Measurements from ENCODE around the gene ZDHHC21.

Gene ZDHHC21

DNA sequence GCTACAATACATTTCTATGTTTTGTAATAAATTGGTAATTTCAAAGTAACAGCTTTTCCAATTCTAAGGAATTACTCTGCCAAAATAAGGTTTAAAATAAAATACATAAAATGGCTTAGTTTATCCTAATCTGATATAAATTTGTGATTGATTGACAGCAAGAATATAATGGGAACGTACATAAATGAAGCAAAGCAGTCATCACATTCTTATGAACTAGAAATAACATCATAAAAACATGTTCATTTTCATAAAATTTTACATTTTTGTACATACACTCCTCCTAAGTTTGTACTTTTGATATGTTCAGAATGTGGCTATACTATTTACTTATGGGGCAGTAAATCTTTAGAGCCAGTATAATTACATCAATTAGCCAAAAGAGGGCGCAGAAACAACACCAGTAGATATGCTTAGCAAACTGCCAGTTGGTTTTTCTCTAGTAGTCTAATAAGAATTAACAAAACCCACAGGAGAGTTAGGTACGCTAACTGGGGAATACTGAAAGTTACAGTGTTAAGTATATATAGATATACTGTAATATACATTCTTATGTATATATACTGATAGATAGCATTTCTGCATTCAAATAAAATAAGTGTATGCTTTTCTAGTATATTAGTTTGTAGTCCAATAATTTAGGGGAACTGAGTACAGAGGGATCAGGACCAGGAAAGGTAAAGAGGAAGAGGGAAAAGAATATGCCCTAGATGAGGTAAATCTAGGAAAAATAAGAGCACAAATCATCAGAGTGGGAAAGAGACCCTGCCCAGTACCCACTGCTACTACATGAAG, 76.8 kb downstream of the ZDHHC21 start:
- DNase-seq (ENCODE audit: low read depth): peak; percentile 5

GRCh38 chr9:14608540-14608939, 84.7 kb downstream of the ZDHHC21 start:
- DNase-seq (ENCODE audit: low read depth): no peak

- no peak for DNase-seq (ENCODE audit: low read depth)
Observed at GRCh38 chr9:14597171-14597799, 95.9 kb downstream of the ZDHHC21 start.

DNA sequence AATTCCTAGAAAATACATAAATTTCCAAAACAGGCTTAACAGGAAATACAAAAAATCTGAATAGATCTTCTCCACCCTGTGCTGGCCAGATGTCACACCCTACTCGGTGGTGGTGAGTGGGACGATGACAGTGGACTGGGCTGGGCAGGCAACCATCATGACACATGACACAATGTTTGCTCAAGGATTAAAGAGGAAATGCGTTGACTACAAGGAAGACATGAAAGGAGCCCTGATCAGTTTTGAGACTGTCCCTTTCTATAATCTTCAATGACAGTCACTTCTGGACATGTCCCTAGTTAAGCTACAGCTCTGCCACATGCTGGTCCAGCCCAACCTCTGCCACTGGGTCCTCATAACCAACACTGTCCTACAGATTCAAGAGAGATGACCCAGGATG, 99.8 kb downstream of the ZDHHC21 start:
- no peak for DNase-seq (ENCODE audit: low read depth)

- no peak for DNase-seq (ENCODE audit: low read depth)
Observed at GRCh38 chr9:14591411-14591810, 101.8 kb downstream of the ZDHHC21 start.

DNA sequence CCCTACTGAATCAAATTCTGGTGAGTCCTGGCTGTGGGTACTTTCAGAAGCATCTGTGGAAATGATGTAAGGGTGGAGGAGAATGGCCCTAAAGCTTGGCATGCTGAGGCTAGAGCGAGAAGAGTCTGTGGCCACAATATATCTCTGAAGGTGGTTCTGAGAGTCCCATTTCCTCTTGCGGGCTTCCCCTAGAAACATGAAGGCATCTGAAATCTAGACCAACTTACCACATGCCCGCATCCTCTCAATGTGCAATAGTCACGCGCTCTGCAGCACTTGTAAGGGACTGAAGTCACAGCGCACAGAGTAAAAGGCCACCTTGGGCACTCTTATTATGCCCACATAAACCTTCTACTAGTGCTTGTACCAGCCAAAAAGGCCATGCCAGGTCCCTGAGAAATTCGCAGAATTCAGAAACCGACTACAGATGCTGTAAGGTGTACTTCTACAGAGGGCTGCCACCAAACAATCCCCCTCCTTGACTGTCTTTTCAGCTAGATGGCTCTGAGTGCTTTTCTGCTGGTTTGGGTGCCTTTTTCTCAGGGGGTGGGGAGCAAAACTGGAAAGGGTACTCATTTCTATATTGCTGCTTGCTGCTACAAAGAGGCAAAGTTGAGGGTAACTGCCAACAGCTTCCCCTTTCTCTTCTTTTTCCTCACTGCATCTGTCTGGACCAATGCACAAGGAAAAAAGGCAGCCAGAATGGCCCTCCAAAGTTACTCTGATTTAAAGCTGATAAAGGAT, 107.3 kb downstream of the ZDHHC21 start:
- no peak for DNase-seq (ENCODE audit: low read depth)

- DNase-seq (ENCODE audit: low read depth): no peak
Observed at GRCh38 chr9:14584571-14584970, 108.7 kb downstream of the ZDHHC21 start.

DNA sequence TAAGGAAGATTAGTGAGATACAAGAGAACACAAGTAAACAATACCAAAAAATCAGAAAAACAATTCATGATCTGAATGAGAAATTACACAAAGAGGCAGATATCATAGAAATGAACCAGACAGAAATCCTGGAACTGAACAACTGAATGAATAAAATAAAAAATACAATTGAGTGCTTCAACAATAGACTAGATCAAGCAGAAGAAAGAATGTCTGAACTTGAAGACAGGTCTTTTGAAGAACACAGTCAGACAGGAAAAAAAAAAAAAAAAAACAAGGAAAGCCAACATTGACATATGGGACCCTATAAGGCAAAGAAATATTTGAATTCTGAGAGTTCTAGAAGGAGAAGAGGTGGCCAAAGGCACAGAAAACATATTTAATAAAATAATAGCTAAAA, 115.2 kb downstream of the ZDHHC21 start:
- DNase-seq (ENCODE audit: low read depth): no peak

GRCh38 chr9:14574173-14574572, 119.1 kb downstream of the ZDHHC21 start:
- no peak for DNase-seq (ENCODE audit: low read depth)

DNA sequence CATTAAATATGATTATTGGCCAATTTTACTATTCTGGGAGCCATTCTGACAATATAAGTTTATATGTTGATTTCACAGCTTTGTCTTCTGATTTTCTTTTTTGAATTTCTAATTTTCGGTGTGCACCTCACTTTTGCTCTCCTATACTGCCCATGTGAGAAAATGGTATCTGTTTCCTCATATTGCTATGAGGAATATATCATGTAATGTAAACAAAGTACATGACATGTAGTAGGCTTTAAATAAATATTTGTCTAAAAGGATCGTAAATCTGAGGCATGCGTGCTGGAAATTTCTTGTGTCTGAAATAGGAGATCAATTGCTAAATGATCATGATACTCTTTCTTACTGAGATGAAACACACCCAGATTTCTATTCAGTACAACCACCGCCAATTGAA, 119.9 kb downstream of the ZDHHC21 start:
- DNase-seq (ENCODE audit: low read depth): no peak

- no peak for DNase-seq (ENCODE audit: low read depth)
Observed at GRCh38 chr9:14565352-14566016, 127.7 kb downstream of the ZDHHC21 start.

- no peak for DNase-seq (ENCODE audit: low read depth)
Observed at GRCh38 chr9:14563902-14564624, 129.2 kb downstream of the ZDHHC21 start.

GRCh38 chr9:14561929-14562405, 131.3 kb downstream of the ZDHHC21 start:
- no peak for DNase-seq (ENCODE audit: low read depth)

All from HS-27A (cell line).